C4-2B (cell line): Measurements from ENCODE around the gene SYS1.

Source experiments
- H3K27ac ChIP-seq: fragments of 450-650 bp; 2 replicates; pipeline ENCODE4 v1.5.1; 2017
- CTCF ChIP-seq: fragments of 450-650 bp; conservative IDR thresholded peaks from 2 replicates; pipeline ENCODE4 v1.5.1; 2017; ENCODE audit warnings: mild to moderate bottlenecking
- ZFX ChIP-seq: fragments of 450-650 bp; IDR thresholded peaks from 2 replicates; pipeline ENCODE4 v1.6.1; 2017

SYS1 gene

GRCh38 chr20:45410887-45411286 is 47.9 kb downstream of the SYS1 start:
- TF ChIP-seq CTCF, result no peak
- TF ChIP-seq ZFX, result no peak
- H3K27ac ChIP-seq, result peak overlapping the region; percentile 66

- no peak overlapping the region for H3K27ac ChIP-seq
- no peak for TF ChIP-seq CTCF
- no peak for TF ChIP-seq ZFX
These were observed 49.7 kb downstream of the SYS1 start for GRCh38 chr20:45412653-45413052.

- no peak overlapping the region for H3K27ac ChIP-seq
- TF ChIP-seq ZFX, result no peak
- no peak for TF ChIP-seq CTCF
These were observed 50.5 kb downstream of the SYS1 start for GRCh38 chr20:45413479-45413878.

GRCh38 chr20:45415822-45416637 is 53.1 kb downstream of the SYS1 start, which contains the start of gene PIGT:
Gene PIGT (plus strand): TSS chr20:45416141. CDS start chr20:45416157, 16 bp downstream.
- H3K27ac ChIP-seq, result peak within 1 kb of the TSS; percentile 73
- TF ChIP-seq ZFX, result no peak

GRCh38 chr20:45416917-45417316 is 54.0 kb downstream of the SYS1 start:
- H3K27ac ChIP-seq, result peak overlapping the region; percentile 73; the same call in 1 of the 2 replicates
- no peak for TF ChIP-seq ZFX
- TF ChIP-seq CTCF, result no peak
